HG02678 (cell line): ENCODE measurements around the gene ITIH3.

Experiments
- ATAC-seq: cut with Tn5 transposase; IDR thresholded peaks from one replicate; pipeline ENCODE4 v1.9.1; 2021; ENCODE audit warnings: mild to moderate bottlenecking, moderate library complexity; ENCODE audit not compliant: unreplicated experiment

ITIH3 gene

DNA sequence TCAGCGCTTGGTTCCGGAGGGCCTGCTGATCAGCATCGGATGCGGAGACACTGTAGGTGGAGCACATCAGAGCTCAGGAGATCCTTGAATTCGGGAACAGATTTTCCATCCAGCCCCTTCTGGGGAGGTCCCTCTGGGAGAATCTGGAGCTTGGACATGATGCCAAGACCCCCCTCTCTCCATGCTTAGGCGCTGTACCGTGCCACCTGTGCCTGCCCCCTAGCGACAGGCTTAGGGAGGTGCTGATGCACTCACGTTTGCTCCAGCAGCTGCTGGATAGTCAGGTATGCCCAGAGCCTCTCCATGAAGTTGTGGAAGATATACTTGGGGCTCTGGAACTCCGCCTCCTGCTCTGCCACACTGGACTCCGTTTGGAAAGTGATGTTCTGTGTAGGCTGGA, 26.1 kb downstream of the ITIH3 start:
- no peak for ATAC-seq

- ATAC-seq: no peak
Observed at GRCh38 chr3:52822363-52822762, 27.8 kb downstream of the ITIH3 start.

DNA sequence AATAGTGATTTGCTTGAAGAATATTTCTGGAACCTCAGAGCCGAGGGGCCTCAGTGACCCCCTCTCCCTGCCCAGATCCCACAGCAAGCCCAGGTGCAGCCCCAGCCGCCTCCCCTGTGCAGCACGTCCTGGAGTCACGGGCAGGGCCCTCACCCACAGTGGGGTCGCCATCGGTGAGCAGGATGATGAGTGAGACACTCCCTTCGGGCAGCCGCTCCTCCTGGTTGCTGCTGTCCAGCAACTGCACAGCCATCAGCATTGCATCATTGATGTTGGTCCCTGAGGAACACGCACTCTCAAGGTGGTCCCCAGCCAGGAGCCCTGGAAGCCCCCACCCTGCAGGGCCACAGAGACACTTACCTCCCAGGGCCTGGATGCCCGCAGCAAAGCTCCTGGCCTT, 29.4 kb downstream of the ITIH3 start:
- no peak for ATAC-seq

DNA sequence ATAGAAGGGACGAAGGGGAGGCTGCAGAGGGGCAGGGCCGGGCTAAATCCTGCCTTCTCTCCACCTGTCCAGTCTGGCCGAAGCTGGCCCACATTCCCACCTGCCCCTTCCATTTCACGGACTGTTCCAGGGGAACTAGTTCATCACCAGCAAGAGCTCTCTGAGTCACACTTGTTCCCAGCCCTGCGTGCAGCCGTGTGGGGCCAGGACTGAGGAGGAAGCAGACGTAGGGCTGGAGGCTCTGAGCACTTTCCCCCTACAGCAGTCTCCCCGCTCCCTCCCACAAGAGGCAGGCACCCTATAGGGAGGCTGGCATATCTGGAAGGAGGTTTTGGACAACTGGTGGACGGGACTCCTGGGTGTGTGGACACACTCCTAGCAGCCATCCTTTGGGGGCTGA, 32.8 kb downstream of the ITIH3 start:
- ATAC-seq: no peak

DNA sequence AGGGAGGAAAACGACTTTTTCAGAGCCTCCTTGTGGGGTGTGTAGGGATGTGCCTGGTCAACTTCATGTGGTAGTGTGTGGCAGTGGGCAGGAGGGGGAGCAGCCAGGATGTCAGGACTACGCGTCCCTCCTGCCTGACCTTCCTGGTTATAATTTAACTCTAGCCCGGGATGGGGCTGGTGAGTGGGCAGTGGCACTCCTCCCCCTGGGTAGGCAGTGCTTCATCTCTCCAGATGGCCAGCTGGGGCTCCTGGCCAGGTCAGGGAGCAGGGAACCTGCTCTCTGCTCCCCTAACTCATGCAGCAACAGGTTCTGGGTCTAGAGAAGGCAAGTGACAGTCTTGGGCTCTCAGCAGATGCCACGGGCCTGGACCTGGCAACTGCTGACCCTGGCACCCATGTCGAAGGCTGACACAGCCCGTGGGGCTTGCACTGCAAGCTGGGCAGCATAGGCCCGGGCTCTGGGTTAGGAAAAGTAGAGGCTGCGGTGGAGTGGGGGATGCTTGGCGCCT, 33.3 kb downstream of the ITIH3 start:
- no peak for ATAC-seq

DNA sequence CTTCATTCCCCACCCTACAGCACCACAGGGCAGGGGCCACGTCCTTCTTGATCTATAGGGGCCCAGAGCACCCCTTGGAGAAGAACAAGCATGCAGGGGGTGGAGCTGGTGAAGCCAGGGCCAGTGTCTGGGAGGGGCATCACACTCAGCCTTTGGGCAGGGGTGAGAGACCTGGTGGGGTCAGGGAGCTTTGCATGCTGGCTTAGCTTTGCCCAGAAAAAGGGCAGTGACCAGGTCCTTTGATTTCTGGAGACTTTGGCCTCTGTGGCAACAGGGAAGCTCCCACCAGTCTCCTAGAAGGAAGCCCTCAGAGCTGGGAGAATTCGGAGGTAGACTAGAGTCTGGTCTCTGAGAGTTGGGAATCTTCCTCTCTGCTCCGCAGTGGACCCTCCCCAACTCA, 34.9 kb downstream of the ITIH3 start:
- ATAC-seq: no peak

DNA sequence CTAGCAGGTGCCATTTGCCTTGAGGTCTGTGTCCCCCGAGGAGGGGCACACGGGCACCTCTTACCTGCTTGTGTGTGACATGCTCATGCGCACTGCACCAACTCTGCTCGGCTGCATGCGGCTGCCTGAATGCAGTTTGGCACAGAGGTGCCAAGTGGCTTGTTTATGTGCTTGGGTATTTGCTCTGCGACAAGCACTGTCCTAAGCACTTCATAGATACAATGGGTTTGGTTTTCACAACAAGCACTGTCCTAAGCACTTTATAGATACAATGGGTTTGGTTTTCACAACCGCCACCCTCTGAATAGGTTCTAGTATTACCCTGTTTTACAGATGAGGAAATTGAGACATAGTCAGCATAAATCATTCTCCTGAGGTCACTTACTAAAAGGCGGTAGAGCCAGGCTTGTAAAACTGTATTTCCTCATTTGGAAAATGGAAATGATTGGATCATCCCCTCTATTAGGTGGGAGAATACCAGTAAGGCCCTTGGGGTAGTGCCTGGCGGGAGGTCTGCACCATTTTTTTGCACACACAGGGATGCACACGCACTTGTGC, 35.4 kb downstream of the ITIH3 start:
- ATAC-seq: no peak

DNA sequence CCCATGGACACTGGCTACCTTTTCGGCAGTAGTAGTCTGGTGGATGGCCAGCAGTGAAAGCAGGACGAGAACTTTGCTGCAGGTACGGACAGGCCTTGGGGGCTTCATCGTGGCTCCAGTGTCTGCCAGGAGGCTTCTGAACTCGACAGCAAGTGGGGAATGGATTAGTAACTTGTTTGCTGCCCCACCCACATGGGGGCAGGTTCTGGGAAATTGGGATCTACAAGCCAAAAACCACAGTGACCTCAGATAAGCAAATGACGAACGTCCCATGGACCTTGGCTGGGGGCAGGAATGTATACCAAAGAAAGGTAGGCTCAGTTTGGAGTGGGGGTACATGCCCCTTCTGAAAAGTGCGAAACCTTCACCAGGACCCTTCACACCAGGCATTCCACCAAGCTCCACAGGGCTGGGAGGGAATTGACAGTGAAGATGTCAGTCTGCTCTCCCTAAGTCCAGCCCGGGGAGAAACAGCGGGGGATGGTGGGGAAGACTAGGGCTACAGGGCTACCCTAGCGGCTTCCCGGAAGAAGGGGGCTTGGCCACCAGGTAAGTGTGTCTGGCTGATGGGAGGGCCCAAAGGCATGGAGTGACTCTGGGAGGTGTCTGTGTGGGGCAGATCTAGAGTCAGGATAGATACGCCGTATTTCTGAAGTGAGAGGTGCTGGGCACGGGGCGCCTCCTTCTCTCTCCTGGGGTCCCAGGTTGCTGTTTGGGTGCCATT, 36.1 kb downstream of the ITIH3 start, which contains the start of gene ITIH4:
ITIH4 (minus strand) TSS at position 138 of the 724 bp plus-strand sequence; CDS start at position 108, 30 bp downstream.
- ATAC-seq: no peak

GRCh38 chr3:52831500-52832301, 37.1 kb downstream of the ITIH3 start:
- no peak for ATAC-seq

- ATAC-seq: no peak
Observed at GRCh38 chr3:52833202-52833601, 38.6 kb downstream of the ITIH3 start.

GRCh38 chr3:52834871-52835501, 40.4 kb downstream of the ITIH3 start, which contains the start of gene MUSTN1:
TSS of gene MUSTN1 (minus strand) at chr3:52835019. CDS start at chr3:52834948, 71 bp downstream.
- no peak for ATAC-seq

DNA sequence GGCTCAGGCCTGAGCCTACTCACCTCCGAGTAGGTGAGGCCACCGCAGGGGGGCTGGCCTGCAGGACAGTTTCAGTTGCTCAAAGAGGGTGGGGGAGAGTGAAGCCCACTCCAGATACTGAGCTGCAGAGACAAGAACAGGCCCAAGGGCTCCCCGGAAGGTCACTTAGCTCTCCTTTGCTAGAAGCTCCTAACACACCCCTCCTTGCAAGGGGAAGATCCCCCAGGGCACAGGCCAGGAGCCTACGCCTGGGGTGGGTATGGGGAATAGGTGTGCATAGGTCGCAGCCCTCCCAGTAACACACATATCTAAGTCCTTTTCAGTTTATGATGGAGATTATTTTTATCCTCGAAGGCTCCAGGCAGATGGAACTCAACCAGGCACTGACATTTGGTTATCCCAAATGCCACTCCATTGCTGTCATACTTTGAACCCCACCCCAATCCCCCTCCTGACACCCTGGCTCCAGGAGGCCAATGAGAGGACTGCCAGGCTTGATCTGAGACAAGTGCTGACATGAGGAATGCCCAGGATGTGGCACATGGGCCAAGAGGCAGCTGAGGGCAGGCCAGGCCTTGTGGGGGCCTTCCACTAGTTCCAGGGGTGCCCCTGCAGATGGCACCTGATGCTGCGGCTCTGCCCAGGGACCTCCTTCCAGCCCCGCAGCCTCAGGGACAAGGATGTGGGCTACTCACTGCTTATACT, 41.3 kb downstream of the ITIH3 start:
- no peak for ATAC-seq

DNA sequence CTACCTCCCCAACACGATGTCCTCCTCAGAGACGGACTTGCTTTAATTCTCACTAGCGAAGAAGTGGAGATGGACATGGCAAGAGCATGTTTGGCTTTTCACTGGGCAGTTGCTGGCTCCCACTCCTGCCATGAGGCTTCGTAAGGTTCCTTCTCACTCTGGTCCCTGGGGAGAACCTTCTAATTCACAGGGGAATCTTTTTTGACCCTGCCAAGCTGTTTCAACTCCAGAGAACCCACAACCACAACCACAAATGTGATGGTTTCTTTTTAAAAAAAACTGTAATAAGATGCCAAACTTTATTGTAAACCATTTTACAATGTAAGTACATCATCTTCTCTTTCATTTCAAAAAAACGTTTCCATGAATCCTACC, 41.9 kb downstream of the ITIH3 start:
- no peak for ATAC-seq

DNA sequence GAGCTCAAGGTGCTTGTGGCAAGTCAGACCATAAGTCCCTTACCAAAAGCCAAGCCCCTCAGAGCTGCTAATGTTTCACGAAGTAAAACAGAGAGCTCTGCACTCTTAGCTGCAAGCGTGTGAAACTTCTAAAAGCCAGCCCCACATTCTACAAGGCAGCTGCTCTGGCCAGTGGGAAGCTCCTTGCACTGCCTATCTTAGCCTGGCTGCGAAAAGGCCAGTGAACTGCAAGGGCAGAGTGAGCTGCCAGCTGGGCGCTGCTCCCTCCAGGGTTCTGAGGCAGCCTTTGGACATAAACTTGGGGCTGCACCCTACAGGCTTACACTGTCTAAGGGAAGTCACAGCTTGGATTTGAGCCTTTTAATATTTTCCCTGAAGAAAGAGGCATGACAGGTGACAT, 42.4 kb downstream of the ITIH3 start:
- ATAC-seq: no peak

- ATAC-seq: no peak
Observed at GRCh38 chr3:52838561-52839267, 44.1 kb downstream of the ITIH3 start.

- ATAC-seq: no peak
Observed at GRCh38 chr3:52839268-52839575, 44.6 kb downstream of the ITIH3 start.

GRCh38 chr3:52839892-52840545, 45.4 kb downstream of the ITIH3 start:
- no peak for ATAC-seq

DNA sequence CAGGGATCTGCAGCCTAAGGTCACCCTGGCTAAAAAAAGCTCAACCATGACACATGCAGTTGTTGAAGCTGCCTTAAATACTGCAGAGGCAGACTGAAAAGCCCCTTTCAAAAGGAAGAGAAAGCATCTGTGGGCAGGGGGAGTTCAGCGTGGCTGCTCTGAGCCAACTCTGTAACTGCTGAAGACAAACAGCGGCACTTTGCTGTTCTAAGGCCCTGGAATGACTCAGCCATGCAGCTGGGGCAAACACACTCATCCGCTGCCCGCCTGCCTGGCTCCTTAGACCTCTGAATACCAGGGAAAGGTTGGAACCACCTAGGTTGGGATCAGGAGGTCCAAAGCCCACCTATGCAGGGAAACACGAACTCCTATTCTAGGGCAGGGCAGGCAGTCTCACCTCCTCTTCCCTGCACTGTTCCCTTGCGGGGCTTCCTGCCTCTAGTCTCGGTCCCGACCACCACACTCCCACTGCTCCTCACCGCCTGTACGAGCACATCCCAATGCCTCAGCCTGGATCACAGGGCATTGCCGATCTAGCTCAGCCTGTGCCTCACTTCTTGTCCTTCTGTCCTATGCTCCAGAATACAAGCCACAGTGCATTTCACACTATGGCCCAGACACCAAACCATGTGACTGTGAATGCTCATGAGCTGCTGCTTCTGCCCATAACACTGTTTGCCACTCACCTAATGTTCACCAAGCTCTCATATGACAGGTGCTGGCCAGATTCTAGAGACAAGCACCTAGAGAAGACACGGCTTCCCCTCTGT, 46.8 kb downstream of the ITIH3 start:
- ATAC-seq: no peak

DNA sequence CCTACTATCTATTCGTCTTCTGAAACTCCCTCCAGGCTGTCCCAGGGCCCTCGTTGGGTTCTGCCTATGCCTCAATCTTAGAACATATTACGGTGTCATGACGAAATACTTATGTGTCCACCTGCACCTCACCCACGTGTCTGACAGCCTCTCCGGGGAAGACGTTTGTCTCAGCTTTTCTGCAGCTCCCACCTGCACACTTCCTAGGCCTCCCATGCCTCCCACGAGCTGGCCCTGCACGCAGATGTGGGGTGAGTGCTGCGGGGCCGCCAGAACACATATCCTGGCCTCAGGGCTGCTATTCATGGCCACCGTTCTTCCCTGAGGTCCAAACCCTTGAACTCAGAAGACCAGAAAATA, 47.4 kb downstream of the ITIH3 start:
- no peak for ATAC-seq
